Calu3 (cell line): ENCODE data around the gene PDE1C. TPM values are rescaled to one million over a fixed set of nuclear protein-coding genes. Genes with fewer than 3 reads are reported as not detected.

ENCODE experiments used
- BruUV-seq: library from RNA; stranded (reverse); fragments of 400-500 nt; replicated peaks from 2 replicates; lab custom pipeline; 2021; lab: Mats Ljungman, UMichigan
- CTCF ChIA-PET: fragments of 300-600 bp; sonication (Branson Sonifier 250); formaldehyde crosslinking; loops from one replicate; lab custom pipeline; 2022; ENCODE audit warnings: antibody characterized with exemption; lab: Charles Lee
- DNase-seq: peaks from one replicate; pipeline ENCODE4 v3.0.0; 2022
- H3K27ac Mint-ChIP-seq: one replicate; pipeline ENCODE4 v1.8.0; 2022; ENCODE audit warnings: mixed read lengths; ENCODE audit not compliant: unreplicated experiment
- H3K27me3 Mint-ChIP-seq: one replicate; pipeline ENCODE4 v1.8.0; 2022; ENCODE audit warnings: mixed read lengths; ENCODE audit not compliant: unreplicated experiment
- H3K36me3 Mint-ChIP-seq: one replicate; pipeline ENCODE4 v1.8.0; 2022; ENCODE audit warnings: mild to moderate bottlenecking, moderate library complexity, mixed read lengths; ENCODE audit not compliant: insufficient read depth, unreplicated experiment
- H3K4me1 Mint-ChIP-seq: one replicate; pipeline ENCODE4 v1.8.0; 2022; ENCODE audit warnings: mild to moderate bottlenecking, low read depth, mixed read lengths; ENCODE audit not compliant: unreplicated experiment
- H3K4me3 Mint-ChIP-seq: one replicate; pipeline ENCODE4 v1.8.0; 2022; ENCODE audit warnings: mild to moderate bottlenecking, low read depth, moderate library complexity, mixed read lengths; ENCODE audit not compliant: unreplicated experiment
- H3K9me3 Mint-ChIP-seq: one replicate; pipeline ENCODE4 v1.8.0; 2022; ENCODE audit warnings: low read depth, mixed read lengths; ENCODE audit not compliant: unreplicated experiment
- intact Hi-C: fragments of 100-400 bp; cut with micrococcal nuclease; formaldehyde crosslinking; loops from one replicate; pipeline ENCODE4 v1.10.0; 2022; ENCODE audit not compliant: unreplicated experiment
- total RNA-seq: library from RNA; stranded (reverse); gene quantifications from 2 replicates; pipeline ENCODE4 v1.2.3, GENCODE V29; 2022
- TF ChIP-seq, protein P1 (sequence below): fragments of 200-600 bp; IDR thresholded peaks from one replicate; pipeline ENCODE4 v1.8.0; 2022; ENCODE audit warnings: antibody characterized with exemption; ENCODE audit not compliant: unreplicated experiment

Gene PDE1C
- total RNA-seq, 1 experiment from 2014 or later = 34.0 TPM

DNA sequence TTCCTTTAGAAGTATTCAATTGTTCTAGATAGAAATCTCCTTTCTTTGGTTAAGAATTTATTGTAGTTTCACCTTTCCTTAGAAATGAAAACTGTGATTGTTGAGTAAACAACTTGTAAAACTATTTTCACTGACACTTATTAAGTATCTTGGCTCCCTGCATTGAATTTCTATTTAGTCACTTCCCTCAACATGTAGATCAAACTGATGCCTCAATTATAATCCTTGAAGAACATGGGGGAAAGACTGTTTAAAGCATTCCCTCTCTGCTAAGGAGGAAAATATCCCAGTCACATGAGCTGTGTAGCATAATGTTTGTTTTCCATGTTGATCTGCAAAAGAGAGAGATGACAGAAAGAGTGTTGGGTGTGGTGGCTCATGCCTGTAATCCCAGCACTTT is 99.7 kb downstream of the PDE1C start:
- TF ChIP-seq, protein P1, sequence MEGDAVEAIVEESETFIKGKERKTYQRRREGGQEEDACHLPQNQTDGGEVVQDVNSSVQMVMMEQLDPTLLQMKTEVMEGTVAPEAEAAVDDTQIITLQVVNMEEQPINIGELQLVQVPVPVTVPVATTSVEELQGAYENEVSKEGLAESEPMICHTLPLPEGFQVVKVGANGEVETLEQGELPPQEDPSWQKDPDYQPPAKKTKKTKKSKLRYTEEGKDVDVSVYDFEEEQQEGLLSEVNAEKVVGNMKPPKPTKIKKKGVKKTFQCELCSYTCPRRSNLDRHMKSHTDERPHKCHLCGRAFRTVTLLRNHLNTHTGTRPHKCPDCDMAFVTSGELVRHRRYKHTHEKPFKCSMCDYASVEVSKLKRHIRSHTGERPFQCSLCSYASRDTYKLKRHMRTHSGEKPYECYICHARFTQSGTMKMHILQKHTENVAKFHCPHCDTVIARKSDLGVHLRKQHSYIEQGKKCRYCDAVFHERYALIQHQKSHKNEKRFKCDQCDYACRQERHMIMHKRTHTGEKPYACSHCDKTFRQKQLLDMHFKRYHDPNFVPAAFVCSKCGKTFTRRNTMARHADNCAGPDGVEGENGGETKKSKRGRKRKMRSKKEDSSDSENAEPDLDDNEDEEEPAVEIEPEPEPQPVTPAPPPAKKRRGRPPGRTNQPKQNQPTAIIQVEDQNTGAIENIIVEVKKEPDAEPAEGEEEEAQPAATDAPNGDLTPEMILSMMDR = no peak
- Mint-ChIP-seq H3K4me3 (no peak overlapping the region), H3K27ac (no peak overlapping the region), H3K9me3 (peaks cover 8% of the 10 kb centered on the region), H3K36me3 (no peaks in the 10 kb centered on the region), H3K4me1 (peaks cover 24% of the 10 kb centered on the region), H3K27me3 (no peaks in the 10 kb centered on the region)
- CTCF ChIA-PET = no interaction called here
- DNase-seq = no peak
- no TSS peak for BruUV-seq
- intact Hi-C loops = no loop called here

DNA sequence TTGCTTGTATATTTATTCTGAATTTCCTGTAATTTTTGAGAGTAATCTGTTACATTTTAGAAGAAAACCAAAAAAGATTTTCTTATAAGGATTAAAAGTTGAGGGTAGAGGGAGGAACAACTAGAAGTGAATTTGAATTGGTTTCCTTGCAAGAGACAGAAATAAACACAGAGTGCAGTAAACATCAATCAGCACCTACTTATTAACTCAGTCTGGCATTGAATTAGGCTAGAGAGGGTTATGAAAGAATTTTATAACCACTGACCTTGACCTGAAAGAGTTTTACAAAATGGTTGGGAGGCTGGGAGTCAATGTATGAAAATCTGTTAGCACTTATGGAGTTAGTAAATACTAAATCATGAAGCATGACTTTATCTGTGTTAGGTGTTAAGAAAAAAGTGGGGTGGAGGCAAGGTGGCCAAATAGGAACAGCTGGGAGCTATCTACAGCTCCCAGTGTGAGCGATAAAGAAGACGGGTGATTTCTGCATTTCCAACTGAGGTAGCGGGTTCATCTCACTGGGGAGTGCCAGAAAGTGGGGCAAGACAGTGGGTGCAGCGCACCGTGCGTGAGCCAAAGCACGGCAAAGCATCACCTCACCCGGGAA is 106.5 kb downstream of the PDE1C start:
- no peaks in the 10 kb centered on the region for H3K27me3 Mint-ChIP-seq
- peaks cover 20% of the 10 kb centered on the region for H3K9me3 Mint-ChIP-seq
- H3K4me3 Mint-ChIP-seq = no peak overlapping the region
- CTCF ChIA-PET = no interaction called here
- intact Hi-C loops = no loop called here
- no peaks in the 10 kb centered on the region for H3K36me3 Mint-ChIP-seq
- BruUV-seq = no TSS peak
- H3K4me1 Mint-ChIP-seq = peaks cover 15% of the 10 kb centered on the region
- no peak overlapping the region for H3K27ac Mint-ChIP-seq
- TF ChIP-seq, protein P1 = no peak
- DNase-seq = no peak

DNA sequence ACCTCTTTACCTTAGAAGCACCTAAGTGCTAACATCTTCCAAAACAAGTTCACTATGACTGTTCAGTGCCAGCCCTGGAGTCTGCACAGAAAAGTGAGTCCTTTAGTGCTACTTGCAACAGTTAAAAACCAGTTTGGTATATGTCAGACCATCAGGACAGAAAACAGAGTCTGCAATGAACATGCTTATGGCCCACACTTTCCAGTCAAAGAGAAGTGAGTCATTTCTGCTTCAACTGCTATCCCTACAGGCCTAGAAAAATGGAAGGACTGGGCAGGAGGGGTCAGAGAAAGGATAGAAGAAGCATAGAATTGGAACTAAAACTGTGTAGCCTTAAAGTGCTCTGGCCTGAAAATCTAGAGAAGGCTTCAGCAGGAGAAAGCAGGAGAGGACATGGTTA is 108.0 kb downstream of the PDE1C start:
- Mint-ChIP-seq H3K4me3 (no peak overlapping the region), H3K9me3 (peaks cover 20% of the 10 kb centered on the region), H3K4me1 (peaks cover 27% of the 10 kb centered on the region), H3K27ac (no peak overlapping the region), H3K27me3 (no peaks in the 10 kb centered on the region), H3K36me3 (no peaks in the 10 kb centered on the region)
- CTCF ChIA-PET = no interaction called here
- TF ChIP-seq, protein P1 = no peak
- DNase-seq = no peak
- intact Hi-C loops = no loop called here
- BruUV-seq = no TSS peak

DNA sequence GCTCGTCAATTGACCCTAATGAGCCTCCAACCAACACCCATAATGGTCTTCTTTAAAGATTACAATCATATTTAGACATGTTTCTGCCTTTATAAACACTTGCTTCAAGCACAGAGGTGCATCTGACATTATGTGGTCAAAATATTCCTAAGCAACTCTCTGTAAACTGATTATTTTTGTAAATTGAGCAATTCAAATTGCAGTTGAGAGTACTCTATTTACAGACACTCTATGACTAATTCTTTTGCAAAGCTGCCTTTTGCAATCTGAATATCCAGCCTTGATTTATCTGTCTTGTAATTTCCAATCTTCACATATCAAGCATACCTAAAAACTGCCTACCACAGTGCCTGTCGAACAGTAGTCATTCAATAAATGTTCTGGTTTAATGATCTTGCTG is 112.0 kb downstream of the PDE1C start:
- intact Hi-C loops = no loop called here
- peaks cover 56% of the 10 kb centered on the region for H3K4me1 Mint-ChIP-seq

More for the DNA sequence above, 112.0 kb downstream of the PDE1C start:
- TF ChIP-seq, protein P1 = no peak
- Mint-ChIP-seq H3K27ac (peak overlapping the region; percentile 45), H3K4me3 (no peak overlapping the region), H3K36me3 (no peaks in the 10 kb centered on the region), H3K9me3 (no peaks in the 10 kb centered on the region), H3K27me3 (no peaks in the 10 kb centered on the region)
- BruUV-seq = no TSS peak
- CTCF ChIA-PET = interaction anchor here (2.6 kb wide), 1 partner anchor 10 kb away, joined by 8 read pairs; no protein-coding TSS in a partner anchor
- no peak for DNase-seq
